ENCODE measurements around the gene USP49.
"Not testable (repeated sequence)": the region's sequence is repeated elsewhere in the genome, so short reads cannot be mapped to it uniquely, and the experiment has no call there.

Gene USP49

DNA sequence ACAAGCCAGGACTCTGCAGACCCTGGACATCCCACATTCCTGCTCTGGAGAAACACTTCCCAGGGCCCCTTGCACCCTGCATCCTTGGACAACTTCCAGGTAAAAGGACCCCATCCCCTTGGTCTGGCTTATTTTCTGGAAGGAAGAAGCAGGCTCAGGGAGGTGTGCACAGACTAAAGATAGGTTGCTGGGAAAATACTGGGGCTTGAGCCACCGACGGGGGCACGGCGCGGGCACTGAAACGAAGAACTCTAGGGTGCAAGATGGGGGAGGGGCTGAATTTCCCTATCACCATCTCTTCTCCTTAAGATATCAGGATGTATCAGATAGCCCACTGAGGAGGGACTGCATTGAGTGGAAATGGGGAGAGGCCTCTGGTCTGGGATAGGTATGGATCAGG is 116.3 kb downstream of the USP49 start:
- DNase-seq = no peak

DNA sequence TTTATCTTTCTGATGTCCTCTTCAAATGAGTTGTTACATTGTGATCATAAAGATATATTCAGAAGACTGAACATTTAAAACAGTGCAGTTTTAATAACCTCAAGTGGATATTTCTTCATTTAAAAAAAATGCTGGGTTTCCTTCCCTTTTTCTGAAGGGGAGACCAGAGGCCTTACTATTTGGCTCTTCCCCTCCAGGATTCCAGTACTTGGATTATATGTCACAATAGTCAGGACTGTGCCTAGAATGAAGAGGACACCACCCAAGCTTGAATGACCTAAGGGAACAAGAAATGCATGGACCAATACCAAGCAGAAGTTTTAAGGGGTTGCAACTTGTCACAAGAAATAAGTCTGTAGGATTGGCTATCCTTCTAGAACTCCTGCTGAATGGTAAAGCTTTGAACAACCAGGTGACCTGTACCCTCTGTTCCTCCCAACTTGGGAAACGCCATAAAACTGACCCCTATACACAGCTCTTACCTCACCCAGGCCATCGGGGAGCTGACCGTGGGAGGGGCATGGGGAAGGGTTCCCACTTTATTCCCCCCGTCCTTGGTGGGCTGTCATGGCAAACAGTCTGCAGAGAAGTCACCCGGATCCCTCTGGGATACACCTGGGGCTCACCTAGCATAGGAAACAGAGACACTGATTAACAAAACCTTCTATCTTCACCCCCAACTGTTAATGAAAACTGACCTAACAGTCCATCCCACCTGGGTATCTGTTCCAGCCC is 117.5 kb downstream of the USP49 start:
- DNase-seq = no peak

DNA sequence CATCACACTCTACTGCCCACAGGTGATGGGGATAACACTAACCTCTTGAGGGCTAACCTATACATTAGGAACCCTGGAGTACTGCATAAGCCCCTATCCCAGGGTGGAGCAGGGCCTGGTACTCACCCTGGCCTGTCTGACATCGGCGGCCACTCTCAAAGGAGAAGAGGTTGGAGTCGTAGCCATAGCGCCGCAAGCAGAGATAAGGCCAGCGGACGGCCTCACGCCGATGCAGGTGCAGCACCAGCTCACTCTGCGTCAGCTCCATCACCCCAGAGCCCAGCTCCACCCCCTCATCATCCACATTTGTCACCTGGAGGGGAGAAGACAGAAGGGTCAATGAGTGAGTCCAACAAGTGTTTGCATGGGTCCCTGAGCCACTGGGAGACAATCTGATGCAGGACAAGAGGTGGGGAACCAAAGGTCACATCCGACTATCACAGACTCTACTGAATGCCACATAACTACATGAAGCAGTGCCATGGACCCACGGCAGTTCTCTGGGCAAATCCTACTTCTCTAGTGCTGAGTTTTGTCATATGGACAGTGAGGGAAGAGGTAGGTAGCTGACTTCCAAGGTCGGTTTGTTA is 119.8 kb downstream of the USP49 start:
- no peak for DNase-seq

DNA sequence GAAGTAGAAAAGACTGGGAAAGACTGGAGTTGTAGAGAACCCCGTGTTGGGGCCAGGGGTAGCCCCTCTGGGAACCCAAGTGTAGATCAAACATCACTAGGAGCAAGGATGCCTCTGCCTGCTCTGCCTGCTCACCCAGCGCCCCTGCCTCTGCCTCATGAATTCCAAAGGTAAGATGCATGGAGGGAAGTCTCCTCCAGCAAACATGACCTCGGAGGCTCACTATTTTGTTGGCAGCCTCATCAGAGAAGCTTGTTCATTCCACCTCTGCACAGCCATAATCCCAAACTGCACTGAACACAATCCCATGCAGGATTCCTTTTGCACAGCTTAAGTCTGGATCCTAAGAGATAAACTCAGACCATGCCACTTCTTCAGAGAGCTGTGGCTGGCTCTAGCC is 120.3 kb downstream of the USP49 start:
- DNase-seq = no peak

DNA sequence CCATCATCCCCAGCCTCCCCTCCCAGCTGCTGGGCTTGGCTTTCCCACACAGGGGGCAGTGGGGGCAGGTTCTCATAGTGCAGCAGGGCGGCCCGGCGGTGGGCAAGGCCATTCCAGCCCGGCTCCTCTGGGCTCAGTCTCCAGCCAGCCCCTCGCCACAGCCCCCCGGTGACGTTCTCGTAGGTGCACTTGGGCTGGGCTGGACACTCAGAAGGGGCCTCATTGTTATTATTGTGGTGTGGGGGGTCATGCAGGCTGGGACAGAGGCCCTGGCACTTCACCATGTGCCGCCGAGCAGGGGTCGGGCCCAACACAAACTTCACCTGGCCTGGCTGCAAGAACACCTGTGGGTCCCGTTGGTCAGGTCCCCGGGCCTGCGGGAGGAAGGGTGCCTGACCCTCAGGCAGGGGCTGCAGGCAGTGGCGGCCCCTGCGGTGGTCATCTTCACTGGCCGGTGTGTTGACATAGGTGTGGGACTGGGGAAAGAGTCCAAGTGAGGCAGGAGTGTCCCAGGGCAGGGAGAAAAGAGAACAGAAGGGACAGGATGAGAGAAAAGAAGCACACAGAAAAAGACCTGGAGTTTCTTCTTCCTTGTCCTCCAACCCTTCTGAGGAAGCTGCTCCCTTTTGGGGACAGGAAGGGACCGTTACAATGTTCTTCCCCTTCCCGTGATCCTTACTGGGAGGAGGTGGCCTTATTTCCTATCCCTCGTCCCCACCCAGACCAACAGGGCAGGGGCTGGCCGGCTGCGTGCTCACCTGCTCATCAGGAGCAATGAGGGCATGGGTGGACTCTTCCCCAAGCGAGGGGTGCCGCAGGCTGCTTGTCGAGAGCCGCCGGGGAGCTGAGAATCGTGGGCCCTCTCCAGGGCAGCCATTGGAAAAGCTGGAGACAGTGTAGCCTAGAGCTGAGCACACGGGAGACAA is 123.9 kb downstream of the USP49 start:
- no peak for DNase-seq

DNA sequence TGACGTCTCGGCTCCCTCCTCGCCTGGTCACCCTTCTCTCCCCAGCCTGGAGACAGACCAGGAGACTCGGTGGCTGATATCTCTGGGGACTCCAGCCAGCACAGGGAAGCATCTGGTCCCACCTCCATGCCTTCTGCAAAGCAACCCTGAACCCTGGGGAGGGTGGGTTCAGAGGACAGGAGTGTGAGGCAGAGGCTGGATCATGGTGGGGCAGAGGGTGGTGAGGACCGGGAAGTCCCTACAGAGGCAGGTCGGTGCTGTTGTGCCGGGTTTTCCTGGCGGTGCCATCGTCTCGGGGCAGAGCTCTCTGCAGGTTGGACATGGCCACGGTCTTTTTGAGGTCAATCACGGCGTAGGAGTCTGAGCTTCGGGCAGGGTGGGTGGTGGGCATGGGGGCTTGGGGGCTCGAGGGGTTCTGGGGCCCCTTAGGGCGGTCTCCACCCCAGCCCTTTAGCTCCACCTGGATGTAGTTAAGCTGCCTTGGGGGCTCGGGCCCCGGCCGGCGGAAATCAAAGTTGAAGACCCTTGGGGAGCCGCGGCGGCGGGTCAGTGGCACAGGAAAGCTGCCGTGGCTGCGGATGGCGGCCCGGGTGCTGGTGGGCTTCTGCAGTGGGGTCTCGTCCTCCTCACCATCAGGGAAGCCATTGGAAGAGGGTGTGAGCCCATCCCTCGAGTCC is 124.7 kb downstream of the USP49 start:
- DNase-seq = no peak

DNA sequence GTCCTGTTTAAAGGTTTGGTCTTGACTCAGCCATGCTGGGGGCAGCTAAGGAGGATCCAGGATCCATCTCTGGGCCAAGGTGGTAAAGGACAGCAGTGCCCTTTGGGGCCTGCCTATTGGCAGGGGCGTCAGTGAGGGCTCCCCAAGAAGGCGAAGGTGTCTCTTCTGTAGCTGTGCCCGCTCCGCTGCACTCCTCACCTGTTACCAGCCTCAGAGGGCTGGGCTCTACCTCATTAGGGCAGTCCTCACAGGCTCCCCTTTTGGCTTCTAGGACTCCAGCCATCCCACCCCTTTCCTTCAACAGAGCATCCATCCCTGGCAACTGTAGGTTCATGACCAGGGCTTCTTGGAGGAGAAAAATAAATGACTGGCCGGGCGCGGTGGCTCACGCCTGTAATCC is 125.8 kb downstream of the USP49 start:
- no peak for DNase-seq

DNA sequence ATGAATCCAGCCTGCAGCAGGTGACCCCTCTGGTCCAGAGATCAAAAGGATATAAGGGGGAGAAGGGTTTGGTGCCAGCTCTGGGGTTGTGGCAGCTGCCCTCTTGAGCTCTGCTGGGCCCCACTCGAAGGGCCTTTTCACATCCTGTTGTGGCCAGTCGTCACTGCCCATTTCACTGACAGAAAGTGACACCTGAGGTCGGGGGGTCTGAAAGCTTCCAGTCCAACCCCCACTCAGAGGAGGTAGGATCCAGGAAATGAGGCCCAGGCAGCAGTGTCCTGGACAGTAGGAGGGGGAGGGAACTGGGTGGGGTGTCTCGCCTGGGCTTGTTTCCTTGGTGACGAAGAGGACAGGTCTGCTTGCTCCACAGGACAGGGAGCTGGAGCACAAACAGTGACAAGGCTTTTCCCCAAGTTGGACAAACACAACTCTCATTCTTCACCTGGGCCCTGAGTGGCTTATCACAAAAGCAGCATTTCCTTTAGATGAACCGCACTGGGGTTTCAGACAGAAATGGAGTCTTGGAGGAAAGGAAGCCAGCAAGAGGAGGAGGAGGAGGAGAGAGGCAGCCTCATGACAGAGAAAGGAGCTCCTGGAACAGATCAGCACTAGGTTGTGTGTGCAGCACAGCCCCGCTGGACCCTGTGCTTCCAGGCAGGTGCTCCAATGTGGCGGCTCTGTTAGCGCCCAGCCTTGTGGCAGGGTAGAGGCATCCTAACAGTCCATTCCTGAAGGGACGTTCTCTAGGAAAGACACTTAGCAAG is 126.4 kb downstream of the USP49 start:
- DNase-seq = no peak

DNA sequence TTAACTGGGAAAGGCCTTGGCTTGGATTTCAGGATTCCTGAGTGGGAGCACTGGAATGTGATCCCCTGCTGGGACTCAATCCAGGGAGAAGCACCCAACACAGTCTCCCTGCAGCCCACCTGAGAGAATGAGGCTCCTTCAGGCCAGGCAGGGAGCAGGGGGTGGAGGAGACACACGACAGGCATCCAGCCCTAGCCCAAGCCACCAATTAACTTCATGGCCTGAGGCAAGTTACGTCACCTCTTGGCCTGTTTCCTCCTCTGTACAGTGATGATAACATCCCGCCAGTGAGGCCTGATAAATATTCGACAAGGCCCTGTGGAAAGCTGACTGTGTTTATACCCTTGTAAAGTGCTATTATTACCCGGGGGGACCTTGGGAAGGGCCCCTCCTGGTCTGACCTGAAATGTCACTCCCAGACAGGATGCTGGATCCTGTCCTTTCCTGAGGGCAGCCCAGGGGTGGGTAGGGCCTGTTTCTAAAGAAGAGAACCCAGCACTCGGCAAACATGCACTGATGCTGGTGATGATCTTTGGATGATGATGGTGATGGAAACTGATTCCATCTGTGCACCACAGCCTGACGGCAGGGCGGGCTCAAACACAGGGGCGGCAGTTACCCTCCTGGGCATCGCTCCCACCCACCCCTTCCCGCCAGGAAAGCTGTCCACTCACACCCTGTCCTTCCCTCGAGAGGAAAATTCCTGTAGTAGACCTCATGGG is 127.9 kb downstream of the USP49 start:
- DNase-seq = no peak

DNA sequence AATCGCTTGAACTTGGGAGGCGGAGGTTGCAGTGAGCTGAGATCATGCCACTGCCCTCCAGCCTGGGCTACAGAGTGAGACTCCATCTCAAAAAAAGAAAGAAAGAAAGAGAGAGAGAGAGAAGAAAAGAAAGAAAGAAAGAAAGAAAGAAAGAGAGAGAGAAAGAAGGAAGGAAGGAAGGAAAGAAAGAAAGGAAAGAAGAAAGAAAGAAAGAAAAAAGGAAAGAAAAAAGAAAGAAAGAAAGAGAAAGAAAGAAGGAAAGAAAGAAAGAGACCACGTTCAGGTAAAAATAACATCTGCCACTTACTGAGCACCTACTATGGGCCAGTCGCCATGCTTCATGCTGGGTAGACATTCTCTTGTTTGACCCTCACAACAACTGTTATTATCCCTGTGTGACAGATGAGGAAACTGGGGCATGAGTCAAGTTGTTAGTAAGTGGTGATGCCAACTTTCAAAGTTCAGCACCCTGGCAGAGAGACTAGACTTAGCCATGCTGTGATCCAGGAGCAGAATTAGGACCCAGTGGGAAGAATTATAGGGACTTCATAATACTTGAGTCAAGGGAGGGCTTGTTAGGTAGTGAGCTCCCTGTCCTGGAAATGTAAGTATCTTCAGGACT is 129.0 kb downstream of the USP49 start:
- DNase-seq = not testable (repeated sequence)

DNA sequence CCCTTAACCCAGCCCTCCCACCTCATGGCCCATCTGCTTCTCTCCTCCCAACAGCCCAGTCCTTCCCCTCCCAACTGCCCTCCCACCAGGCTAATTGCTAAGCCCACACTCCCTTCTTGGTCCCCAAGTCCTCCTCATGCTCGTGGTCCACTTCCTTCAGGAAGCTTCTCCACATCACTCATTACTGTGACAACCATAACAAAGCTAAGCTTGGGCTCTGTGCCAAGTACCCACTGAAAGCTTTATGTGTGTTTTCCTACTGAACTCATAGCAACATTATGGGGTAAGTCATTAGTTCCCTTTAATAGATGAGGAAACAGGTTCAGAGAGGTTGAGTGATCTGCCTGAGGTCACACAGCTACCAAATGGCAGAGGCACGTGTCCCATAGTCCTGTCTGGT is 131.7 kb downstream of the USP49 start:
- no peak for DNase-seq

DNA sequence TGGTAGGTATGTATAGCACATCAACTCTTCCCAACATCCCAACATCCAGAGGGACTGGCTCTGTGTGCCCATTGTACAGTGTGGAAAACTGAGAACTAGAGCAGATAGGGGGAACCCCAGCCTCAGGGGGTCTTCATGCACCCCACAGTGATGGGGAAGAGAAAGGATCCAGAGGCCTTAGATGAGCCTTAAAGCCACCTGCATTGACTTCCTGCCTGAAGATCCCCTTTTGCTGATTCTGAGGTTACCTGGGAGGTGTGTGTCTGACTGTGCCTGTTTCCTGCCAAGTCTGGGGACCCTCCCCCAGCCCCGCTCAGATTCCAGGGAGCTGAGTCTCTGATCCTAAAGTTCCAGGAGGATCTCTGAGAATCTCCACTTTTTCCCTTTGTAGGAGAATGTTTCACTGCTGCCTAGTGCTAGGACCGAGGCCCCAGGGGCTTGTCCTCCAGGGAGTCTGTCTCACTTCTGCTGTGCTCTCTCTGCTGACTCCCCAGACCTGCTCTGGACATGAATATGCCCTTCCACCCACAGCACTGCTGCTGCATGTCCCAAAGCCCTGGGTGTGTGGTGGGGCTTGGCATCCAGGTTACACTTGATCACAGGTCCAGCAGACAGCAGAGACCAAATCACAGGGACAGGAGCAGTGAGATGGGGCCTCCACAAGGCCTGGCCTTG is 135.1 kb downstream of the USP49 start:
- DNase-seq = no peak

DNA sequence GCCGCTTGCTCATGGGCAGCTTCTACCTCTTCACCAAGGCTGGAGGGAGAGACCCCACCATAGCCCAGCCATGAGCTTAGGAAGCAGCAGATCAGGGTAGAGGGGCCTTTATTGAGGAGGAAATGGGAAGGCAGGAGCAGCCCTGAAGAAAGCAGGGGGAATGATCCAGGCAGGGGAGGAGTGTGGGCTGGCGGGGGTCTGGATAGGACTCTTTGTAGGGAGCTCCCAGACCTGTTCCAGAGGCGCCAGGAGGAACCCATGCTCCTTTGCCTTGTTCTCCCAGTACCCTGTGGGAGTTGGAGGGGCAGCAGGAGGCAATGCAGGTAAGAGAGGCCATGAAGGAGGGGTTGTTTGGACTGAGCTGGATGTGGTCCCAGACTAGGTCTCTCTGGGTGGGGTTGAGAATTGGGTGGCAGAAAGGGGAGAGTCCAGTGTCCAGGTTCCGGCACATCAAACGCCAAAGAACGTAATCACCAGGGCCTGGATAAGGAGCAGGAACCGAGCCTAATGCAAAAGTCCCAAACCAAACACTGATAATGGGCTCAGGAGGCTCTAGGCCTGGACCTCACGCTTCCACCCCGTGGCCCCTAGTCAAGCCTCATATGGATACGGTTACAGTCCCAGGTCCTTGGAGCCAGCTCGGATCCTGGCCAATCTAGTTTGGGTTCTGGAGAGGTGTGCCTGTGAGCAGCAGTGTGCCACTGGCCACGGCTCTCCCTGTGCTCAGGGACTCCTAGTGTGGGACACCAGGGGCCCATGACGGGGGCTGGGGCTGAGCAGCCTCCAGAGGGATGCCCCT is 135.9 kb downstream of the USP49 start:
- DNase-seq = no peak

DNA sequence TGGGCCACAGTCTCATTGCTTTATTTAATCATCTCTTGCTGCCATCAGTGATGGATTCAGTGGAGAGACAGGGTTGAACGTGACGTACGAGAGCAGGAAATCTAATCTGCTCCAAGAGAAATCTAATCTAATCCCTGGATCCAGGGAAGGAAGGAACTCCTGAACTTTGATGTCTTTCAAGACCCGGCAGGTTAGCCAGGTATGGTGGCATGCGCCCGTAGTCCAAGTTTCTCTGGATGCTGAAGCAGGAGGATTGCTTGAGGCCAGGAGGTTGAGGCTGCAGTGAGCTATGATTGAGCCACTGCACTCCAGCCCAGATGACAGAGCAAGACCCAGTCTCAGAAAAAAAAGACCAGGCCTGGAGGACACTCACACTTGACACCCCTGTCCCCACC is 136.5 kb downstream of the USP49 start:
- no peak for DNase-seq

DNA sequence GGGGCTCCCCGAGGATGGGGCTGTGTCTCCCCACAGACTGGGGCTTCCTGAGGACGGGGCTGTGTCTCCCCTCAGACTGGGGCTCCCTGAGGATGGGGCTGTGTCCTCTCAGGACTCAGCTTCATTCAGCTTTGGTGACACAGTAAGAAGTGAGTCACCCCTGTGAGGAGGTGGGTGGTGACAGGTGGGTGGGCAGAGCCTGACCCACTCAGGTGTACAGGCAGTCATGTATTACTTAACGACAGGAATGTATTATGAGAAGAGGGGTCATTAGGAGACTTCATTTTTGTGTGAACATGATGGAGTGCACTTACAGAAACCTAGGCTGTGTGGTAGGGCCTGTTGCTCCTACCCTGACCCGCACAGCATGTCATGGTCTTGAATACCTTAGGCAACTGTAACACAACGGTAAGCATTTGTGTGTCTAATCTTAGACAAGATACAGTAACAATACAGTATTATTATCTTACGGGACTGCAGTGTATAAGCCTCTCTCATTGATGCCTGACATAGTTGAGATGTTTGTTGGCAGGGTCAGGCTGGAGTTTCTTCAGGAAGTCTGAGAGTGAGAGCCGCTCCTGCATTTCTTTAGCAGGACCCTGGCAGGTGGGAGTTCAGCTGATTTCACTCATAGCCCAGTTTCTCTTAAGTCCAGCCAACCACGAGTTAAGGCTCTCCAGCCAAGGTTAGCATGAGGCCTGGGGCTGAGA is 137.1 kb downstream of the USP49 start:
- no peak for DNase-seq

DNA sequence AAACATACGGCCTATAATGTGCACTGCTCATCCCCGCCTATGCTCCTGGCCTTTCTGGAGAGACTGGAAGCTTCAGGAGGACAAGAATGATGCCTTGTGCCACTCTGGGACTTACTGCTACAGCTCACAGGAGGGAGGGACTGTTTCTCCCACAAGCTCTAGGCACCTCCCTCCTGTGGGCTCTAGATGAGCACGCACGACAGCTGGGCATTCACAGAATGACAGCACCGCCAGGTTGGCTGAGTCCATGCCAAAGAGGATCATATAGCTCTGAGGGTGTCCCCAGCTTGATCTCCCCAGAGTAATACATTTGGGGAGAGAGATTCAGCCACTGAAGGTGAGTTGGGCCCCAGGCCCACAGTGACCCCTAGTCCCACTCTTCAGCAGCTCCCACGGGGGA is 137.9 kb downstream of the USP49 start:
- no peak for DNase-seq

DNA sequence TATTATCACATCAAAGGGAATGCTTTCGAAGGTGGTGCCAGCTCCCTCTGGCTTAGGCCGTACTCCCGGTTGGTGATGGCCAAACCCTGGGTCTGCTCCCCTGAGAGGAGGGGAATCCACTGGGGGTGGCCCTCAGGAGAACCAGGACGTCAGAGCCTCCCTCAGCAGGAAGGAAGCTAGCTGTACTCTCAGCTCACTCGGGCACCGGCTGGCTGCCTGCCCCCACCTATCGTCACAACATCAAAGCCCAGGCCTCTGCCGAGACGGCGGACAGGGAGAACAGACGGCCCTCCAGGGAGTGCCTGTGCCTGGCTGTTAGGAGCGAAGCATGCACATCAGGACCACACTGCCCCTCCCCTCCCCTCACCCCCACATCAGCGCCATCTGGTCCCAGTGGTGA is 138.8 kb downstream of the USP49 start:
- no peak for DNase-seq

DNA sequence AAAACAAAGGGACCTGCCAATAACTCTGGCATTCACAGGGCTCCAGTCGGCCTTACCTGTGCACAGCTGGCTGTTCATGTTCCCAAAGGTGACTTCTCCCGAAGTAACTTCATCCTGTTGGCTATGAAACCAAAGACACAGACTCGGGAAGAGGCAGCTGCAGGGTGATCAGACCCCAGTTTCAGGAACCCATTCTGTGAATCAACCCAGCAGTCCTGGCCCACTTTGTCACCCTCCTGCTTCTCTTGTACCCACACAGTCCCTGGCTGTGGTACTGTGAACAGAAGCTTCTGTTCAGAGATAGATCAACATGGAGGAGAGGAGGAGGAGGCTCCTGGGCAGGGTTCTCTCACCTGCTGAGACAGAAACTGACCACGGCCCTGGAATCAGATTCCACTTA is 139.3 kb downstream of the USP49 start:
- DNase-seq = no peak

DNA sequence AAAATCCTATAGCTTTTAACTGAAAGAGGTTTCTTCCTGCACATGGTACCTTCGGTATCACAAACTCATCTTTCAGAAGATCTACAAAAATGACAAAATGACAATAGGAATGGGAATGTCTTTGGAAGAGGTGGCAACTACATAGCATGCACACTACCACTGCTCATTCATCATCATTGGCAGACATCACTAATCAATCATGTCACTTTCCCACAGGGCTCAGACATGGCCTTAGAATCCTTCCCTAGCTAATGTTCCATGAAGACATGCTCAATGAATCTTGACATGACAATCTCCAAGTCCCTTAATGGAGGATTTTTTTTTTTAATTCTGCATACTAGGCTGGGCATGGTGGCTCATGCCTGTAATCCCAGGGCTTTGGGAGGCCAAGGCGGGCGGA is 144.8 kb downstream of the USP49 start:
- DNase-seq = no peak

Measured in NCI-H526 treated with DMSO at 0.1 percent for 48 hours (cell line).